Measurements from ENCODE around the gene DACH1.

- TF ChIP-seq, protein P1, sequence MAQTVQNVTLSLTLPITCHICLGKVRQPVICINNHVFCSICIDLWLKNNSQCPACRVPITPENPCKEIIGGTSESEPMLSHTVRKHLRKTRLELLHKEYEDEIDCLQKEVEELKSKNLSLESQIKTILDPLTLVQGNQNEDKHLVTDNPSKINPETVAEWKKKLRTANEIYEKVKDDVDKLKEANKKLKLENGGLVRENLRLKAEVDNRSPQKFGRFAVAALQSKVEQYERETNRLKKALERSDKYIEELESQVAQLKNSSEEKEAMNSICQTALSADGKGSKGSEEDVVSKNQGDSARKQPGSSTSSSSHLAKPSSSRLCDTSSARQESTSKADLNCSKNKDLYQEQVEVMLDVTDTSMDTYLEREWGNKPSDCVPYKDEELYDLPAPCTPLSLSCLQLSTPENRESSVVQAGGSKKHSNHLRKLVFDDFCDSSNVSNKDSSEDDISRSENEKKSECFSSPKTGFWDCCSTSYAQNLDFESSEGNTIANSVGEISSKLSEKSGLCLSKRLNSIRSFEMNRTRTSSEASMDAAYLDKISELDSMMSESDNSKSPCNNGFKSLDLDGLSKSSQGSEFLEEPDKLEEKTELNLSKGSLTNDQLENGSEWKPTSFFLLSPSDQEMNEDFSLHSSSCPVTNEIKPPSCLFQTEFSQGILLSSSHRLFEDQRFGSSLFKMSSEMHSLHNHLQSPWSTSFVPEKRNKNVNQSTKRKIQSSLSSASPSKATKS (CRISPR knock-in tag; IDR thresholded peaks at IDR 0.05): no peak
- TF ChIP-seq CBX8 (IDR thresholded peaks at IDR 0.05; ENCODE audit: borderline replicate concordance, extremely low read depth, low read depth, low read length, poor library complexity, severe bottlenecking) (no peak), MAFF (IDR thresholded peaks at IDR 0.05; ENCODE audit: low read length) (no peak)
Measured at GRCh38 chr13:71461892-71462291, 405.1 kb downstream of the DACH1 start.

Data from K562 (cell line).